LoVo (cell line): ENCODE measurements around the gene TNFRSF8.
A peak's percentile ranks its signal among the peaks of the same experiment; 100 is the strongest.
"Not testable (repeated sequence)": the region's sequence is repeated elsewhere in the genome, so short reads cannot be mapped to it uniquely, and the experiment has no call there.

Experiments
- DNase-seq: peaks from one replicate; pipeline ENCODE4 v3.0.0-alpha.2; 2016; ENCODE audit warnings: low spot score

TNFRSF8 gene

GRCh38 chr1:12087797-12088314, 24.8 kb downstream of the TNFRSF8 start:
- peak; percentile 2 for DNase-seq

- DNase-seq, result no peak
These were observed 25.5 kb downstream of the TNFRSF8 start for GRCh38 chr1:12088607-12089006.

GRCh38 chr1:12090326-12090725, 27.2 kb downstream of the TNFRSF8 start:
- DNase-seq, result no peak

GRCh38 chr1:12091191-12091590, 28.1 kb downstream of the TNFRSF8 start:
- no peak for DNase-seq

GRCh38 chr1:12094180-12094579, 31.1 kb downstream of the TNFRSF8 start:
- DNase-seq, result no peak

GRCh38 chr1:12095452-12096263, 32.6 kb downstream of the TNFRSF8 start:
- DNase-seq, result no peak

GRCh38 chr1:12096615-12097014, 33.5 kb downstream of the TNFRSF8 start:
- DNase-seq, result no peak

GRCh38 chr1:12097321-12097720, 34.2 kb downstream of the TNFRSF8 start:
- no peak for DNase-seq

GRCh38 chr1:12098786-12099185, 35.7 kb downstream of the TNFRSF8 start:
- no peak for DNase-seq

GRCh38 chr1:12099610-12100009, 36.5 kb downstream of the TNFRSF8 start:
- no peak for DNase-seq

GRCh38 chr1:12100071-12100470, 37.0 kb downstream of the TNFRSF8 start:
- DNase-seq, result no peak

- not testable (repeated sequence) for DNase-seq
These were observed 38.0 kb downstream of the TNFRSF8 start for GRCh38 chr1:12101120-12101519.

GRCh38 chr1:12102066-12102465, 39.0 kb downstream of the TNFRSF8 start:
- DNase-seq, result no peak

GRCh38 chr1:12104417-12104816, 41.3 kb downstream of the TNFRSF8 start:
- no peak for DNase-seq

- DNase-seq, result no peak
These were observed 43.0 kb downstream of the TNFRSF8 start for GRCh38 chr1:12106153-12106552.

- DNase-seq, result not testable (repeated sequence)
These were observed 43.8 kb downstream of the TNFRSF8 start for GRCh38 chr1:12106861-12107260.

- no peak for DNase-seq
These were observed 44.6 kb downstream of the TNFRSF8 start for GRCh38 chr1:12107718-12108117.

- DNase-seq, result no peak
These were observed 46.8 kb downstream of the TNFRSF8 start for GRCh38 chr1:12109901-12110300.

- DNase-seq, result no peak
These were observed 48.6 kb downstream of the TNFRSF8 start for GRCh38 chr1:12111741-12112140.

- DNase-seq, result no peak
These were observed 49.6 kb downstream of the TNFRSF8 start for GRCh38 chr1:12112711-12113161.

GRCh38 chr1:12113433-12114339, 50.6 kb downstream of the TNFRSF8 start:
- no peak for DNase-seq

GRCh38 chr1:12114340-12114683, 51.2 kb downstream of the TNFRSF8 start:
- DNase-seq, result no peak

- no peak for DNase-seq
These were observed 51.8 kb downstream of the TNFRSF8 start for GRCh38 chr1:12114916-12115315.
